Breast epithelium (tissue), 3 donors: ENCODE data around the gene BDP1.

Source experiments
- CTCF ChIP-seq, 3 donors: fragments of 450-650 bp; IDR thresholded peaks; one replicate each; pipeline ENCODE4 v1.5.1; 2016 to 2017; ENCODE audit warnings: antibody characterized with exemption in 3 of 3, mild to moderate bottlenecking in 3 of 3, moderate library complexity in 3 of 3
- POLR2A ChIP-seq: fragments of 450-650 bp; IDR thresholded peaks from one replicate; pipeline ENCODE4 v1.6.1; 2016; ENCODE audit warnings: antibody characterized with exemption, mild to moderate bottlenecking, moderate library complexity
- POLR2AphosphoS5 ChIP-seq, 3 donors: sonication (generic); formaldehyde crosslinking; IDR thresholded peaks; one replicate each; pipeline ENCODE4 v1.6.1; 2017; ENCODE audit warnings: antibody characterized with exemption in 3 of 3

- no peak for TF ChIP-seq CTCF (IDR thresholded peaks at IDR 0.05)
- TF ChIP-seq POLR2A = peak; percentile 46
- peak; percentile 69 to 77 (median 72) for TF ChIP-seq POLR2AphosphoS5 (IDR thresholded peaks at IDR 0.05)
Measured at GRCh38 chr5:71586941-71587765, 131.7 kb downstream of the BDP1 start, which contains the start of gene MCCC2.
